Esophagus squamous epithelium (tissue), 4 donors: ENCODE measurements around the gene CDC16.

Experiments
- POLR2A ChIP-seq, 4 donors: fragments of 450-650 bp; IDR thresholded peaks; one replicate each; pipeline ENCODE4 v1.6.1; 2017; ENCODE audit warnings: antibody characterized with exemption in 4 of 4, mild to moderate bottlenecking in 4 of 4, moderate library complexity in 3 of 4
- TF ChIP-seq, protein P1 (sequence below), 6 experiments: fragments of 450-650 bp in 4 of 6; fragments of 200-600 bp in 2 of 6; sonication (generic) in 2 of 6; IDR thresholded peaks; one replicate each; pipeline ENCODE4 v1.5.1; 2016 to 2019; ENCODE audit warnings: antibody characterized with exemption in 6 of 6, mild to moderate bottlenecking in 4 of 6, moderate library complexity in 4 of 6

DNA sequence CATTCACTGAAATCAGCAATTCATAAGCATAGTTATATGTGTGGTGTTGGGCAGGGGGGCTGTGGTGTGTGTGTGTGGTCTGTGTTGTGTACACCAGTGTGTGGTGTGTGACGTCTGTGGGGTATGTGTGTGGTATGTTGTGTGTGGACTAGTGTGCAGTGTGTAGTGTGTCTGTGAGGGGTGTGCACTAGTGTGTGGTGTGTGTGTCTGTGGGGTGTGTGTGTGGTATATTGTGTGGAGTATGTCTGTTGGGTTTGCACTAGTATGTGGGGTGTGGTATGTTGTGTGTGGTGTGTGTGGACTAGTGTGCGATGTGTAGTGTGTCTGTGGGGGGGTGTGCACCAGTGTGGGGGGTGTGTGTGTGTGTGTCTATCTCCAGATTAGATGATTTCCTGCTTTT lies 7.2 kb upstream of the CDC16 start:
- TF ChIP-seq, protein P1, sequence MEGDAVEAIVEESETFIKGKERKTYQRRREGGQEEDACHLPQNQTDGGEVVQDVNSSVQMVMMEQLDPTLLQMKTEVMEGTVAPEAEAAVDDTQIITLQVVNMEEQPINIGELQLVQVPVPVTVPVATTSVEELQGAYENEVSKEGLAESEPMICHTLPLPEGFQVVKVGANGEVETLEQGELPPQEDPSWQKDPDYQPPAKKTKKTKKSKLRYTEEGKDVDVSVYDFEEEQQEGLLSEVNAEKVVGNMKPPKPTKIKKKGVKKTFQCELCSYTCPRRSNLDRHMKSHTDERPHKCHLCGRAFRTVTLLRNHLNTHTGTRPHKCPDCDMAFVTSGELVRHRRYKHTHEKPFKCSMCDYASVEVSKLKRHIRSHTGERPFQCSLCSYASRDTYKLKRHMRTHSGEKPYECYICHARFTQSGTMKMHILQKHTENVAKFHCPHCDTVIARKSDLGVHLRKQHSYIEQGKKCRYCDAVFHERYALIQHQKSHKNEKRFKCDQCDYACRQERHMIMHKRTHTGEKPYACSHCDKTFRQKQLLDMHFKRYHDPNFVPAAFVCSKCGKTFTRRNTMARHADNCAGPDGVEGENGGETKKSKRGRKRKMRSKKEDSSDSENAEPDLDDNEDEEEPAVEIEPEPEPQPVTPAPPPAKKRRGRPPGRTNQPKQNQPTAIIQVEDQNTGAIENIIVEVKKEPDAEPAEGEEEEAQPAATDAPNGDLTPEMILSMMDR (IDR thresholded peaks at IDR 0.05), result no peak
- no peak for TF ChIP-seq POLR2A (IDR thresholded peaks at IDR 0.05)
